ENCODE data around the gene SORCS1.

SORCS1 gene

GRCh38 chr10:106661133-106661766 is 503.3 kb downstream of the SORCS1 start:
- no peak for DNase-seq (ENCODE audit: low read depth)

GRCh38 chr10:106660550-106660949 is 504.0 kb downstream of the SORCS1 start:
- DNase-seq (ENCODE audit: low read depth) = no peak

- no peak for DNase-seq (ENCODE audit: low read depth)
Observed at GRCh38 chr10:106655636-106656035, 508.9 kb downstream of the SORCS1 start.

- no peak for DNase-seq (ENCODE audit: low read depth)
Observed at GRCh38 chr10:106655165-106655564, 509.3 kb downstream of the SORCS1 start.

GRCh38 chr10:106652279-106652678 is 512.2 kb downstream of the SORCS1 start:
- no peak for DNase-seq (ENCODE audit: low read depth)

GRCh38 chr10:106648534-106649481 is 515.7 kb downstream of the SORCS1 start:
- no peak for DNase-seq (ENCODE audit: low read depth)

GRCh38 chr10:106643473-106643872 is 521.0 kb downstream of the SORCS1 start:
- no peak for DNase-seq (ENCODE audit: low read depth)

GRCh38 chr10:106637873-106638272 is 526.6 kb downstream of the SORCS1 start:
- no peak for DNase-seq (ENCODE audit: low read depth)

GRCh38 chr10:106636766-106637491 is 527.6 kb downstream of the SORCS1 start:
- DNase-seq (ENCODE audit: low read depth) = no peak

GRCh38 chr10:106635947-106636346 is 528.6 kb downstream of the SORCS1 start:
- no peak for DNase-seq (ENCODE audit: low read depth)

- DNase-seq (ENCODE audit: low read depth) = no peak
Observed at GRCh38 chr10:106631016-106631702, 533.3 kb downstream of the SORCS1 start.

GRCh38 chr10:106626371-106626770 is 538.1 kb downstream of the SORCS1 start:
- DNase-seq (ENCODE audit: low read depth) = no peak

- DNase-seq (ENCODE audit: low read depth) = no peak
Observed at GRCh38 chr10:106625751-106626150, 538.8 kb downstream of the SORCS1 start.

GRCh38 chr10:106619346-106619745 is 545.2 kb downstream of the SORCS1 start:
- DNase-seq (ENCODE audit: low read depth) = no peak

GRCh38 chr10:106618646-106619045 is 545.9 kb downstream of the SORCS1 start:
- no peak for DNase-seq (ENCODE audit: low read depth)

- no peak for DNase-seq (ENCODE audit: low read depth)
Observed at GRCh38 chr10:106615081-106615480, 549.4 kb downstream of the SORCS1 start.

- no peak for DNase-seq (ENCODE audit: low read depth)
Observed at GRCh38 chr10:106614293-106614692, 550.2 kb downstream of the SORCS1 start.

GRCh38 chr10:106612381-106612780 is 552.1 kb downstream of the SORCS1 start:
- no peak for DNase-seq (ENCODE audit: low read depth)

GRCh38 chr10:106609470-106610266 is 554.8 kb downstream of the SORCS1 start:
- no peak for DNase-seq (ENCODE audit: low read depth)

GRCh38 chr10:106608066-106608465 is 556.4 kb downstream of the SORCS1 start:
- no peak for DNase-seq (ENCODE audit: low read depth)

- DNase-seq (ENCODE audit: low read depth) = no peak
Observed at GRCh38 chr10:106595281-106595680, 569.2 kb downstream of the SORCS1 start.

All from stimulated activated CD8-positive, alpha-beta memory T cell treated with anti-CD3 and anti-CD28 coated beads, Interleukin-12 subunit alpha, Interleukin-12 subunit beta, amount 100 ng/mL, for 1 hour (primary cell).